Heart left ventricle (tissue), 16 donors: ENCODE data around the gene CACNA2D1. TPM values are rescaled to one million over a fixed set of nuclear protein-coding genes. Genes with fewer than 3 reads are reported as not detected.

ENCODE experiments used
- ATAC-seq, 4 donors: fragments of 200-7000 bp; cut with Tn5 transposase; one replicate each; pipeline ENCODE4 v1.9.1; 2020 to 2022; ENCODE audit warnings: moderate library complexity in 4 of 4, mild to moderate bottlenecking in 3 of 4, moderate number of reproducible peaks in 1 of 4
- DNase-seq, 5 donors: peaks; one replicate each; pipeline ENCODE4 v3.0.0-alpha.2; 2020
- H3K27ac ChIP-seq, 12 donors: fragments of 200-600 bp; sonication (generic) in 4 of 12; one replicate each; pipeline versions ENCODE4 v1.5.0 to v1.8.0; 2016 to 2022; ENCODE audit warnings: mild to moderate bottlenecking in 2 of 12
- H3K27me3 ChIP-seq, 9 donors: fragments of 200-600 bp; sonication (generic) in 2 of 9; one replicate each; pipeline versions ENCODE4 v1.5.1 to v1.8.0; 2016 to 2022; ENCODE audit warnings: mild to moderate bottlenecking in 3 of 9
- H3K36me3 ChIP-seq, 9 donors: fragments of 200-600 bp; sonication (generic) in 2 of 9; one replicate each; pipeline versions ENCODE4 v1.5.0 to v1.8.0; 2018 to 2022; ENCODE audit warnings: mild to moderate bottlenecking in 2 of 9
- H3K4me1 ChIP-seq, 12 donors: fragments of 200-600 bp; sonication (generic) in 4 of 12; one replicate each; pipeline versions ENCODE4 v1.5.0 to v1.8.0; 2016 to 2022; ENCODE audit warnings: mild to moderate bottlenecking in 3 of 12
- H3K4me3 ChIP-seq, 12 donors: fragments of 200-600 bp; sonication (generic) in 4 of 12; one replicate each; pipeline versions ENCODE4 v1.5.0 to v1.8.0; 2017 to 2022; ENCODE audit warnings: mild to moderate bottlenecking in 9 of 12, moderate library complexity in 4 of 12
- H3K9me3 ChIP-seq, 12 donors: fragments of 200-600 bp; sonication (generic) in 4 of 12; one replicate each; pipeline versions ENCODE4 v1.5.0 to v1.8.0; 2016 to 2022; ENCODE audit warnings: mild to moderate bottlenecking in 1 of 12
- CTCF ChIP-seq, 12 donors: fragments of 200-600 bp; sonication (generic) in 4 of 12; IDR thresholded peaks; one replicate each; pipeline versions ENCODE4 v1.5.0 to v1.8.0; 2018 to 2022; ENCODE audit warnings: antibody characterized with exemption in 12 of 12, mild to moderate bottlenecking in 5 of 12
- POLR2A ChIP-seq, 2 donors: fragments of 450-650 bp; IDR thresholded peaks; one replicate each; pipeline ENCODE4 v1.6.1; 2017; ENCODE audit warnings: antibody characterized with exemption in 2 of 2, mild to moderate bottlenecking in 2 of 2, moderate library complexity in 2 of 2
- WGBS, 4 donors: extraction: QIAGEN DNeasy Blood & Tissue Kit in 2 of 4; methylation state at CpG; one replicate each; pipeline versions ENCODE4 v1.1.5 to v1.1.7; 2013 to 2018; 5-methylcytosine and 5-hydroxymethylcytosine counted together
- intact Hi-C, 10 donors: fragments of 100-400 bp; cut with DNase I; formaldehyde crosslinking; loops; one replicate each; pipeline versions ENCODE4 v1.11.1 to v1.14.2; 2022
- polyA plus RNA-seq, 2 donors: library from polyadenylated mRNA; stranded (reverse); fragments of 200-250 nt; gene quantifications; one replicate each; pipeline ENCODE4 v1.2.3, GENCODE V29; 2013
- total RNA-seq, 9 donors: library from RNA; depleted of rRNA in 2 of 9; stranded (reverse); fragments of >200 nt in 2 of 9; fragmentation: NEBNext Ultra II Directional in 3 of 9; extraction: Animal tissue kit (Norgen Biotek cat#: 25700) in 3 of 9; gene quantifications; one replicate each; pipeline versions ENCODE4 v1.1.0 to v1.2.4, GENCODE V29; 2016 to 2023
- donor health status: ischemic (EF 13 %, LVEDD 7.1; RV severe dilation, severe dysfunction).
- donor health status: healthy with polysubstance abuse.
- donor health status: DM: no; HTN: yes; CAD: no.
- donor health status: DM: no; HTN: no; CAD: no.
- donor health status: ischemic (EF 25% LVEDD 6.9; RV normal size, moderate dysfunction).
- donor health status: ischemic (EF 25% LVEDD 5.7; RV mildly dilated, moderate dysfunction).
- donor health status: healthy.
- donor health status: DM: yes; HTN: yes; CAD: no.
- donor health status: ischemic (EF 35%, LVEDD 5.7; RV mildly dilated, moderate dysfunction).
- donor health status: nonischemic (EF 11% LVEDD 7.7; RV severe dilation, severe dysfunction).
- donor health status: DM: yes; HTN: yes; CAD: no.
- donor health status: PGD.
- donor health status: ischemic (EF 29% LVEDD 5.4; RV normal size, mild dysfunction).
- donor health status: nonischemic (EF 23%, LVEDD 6.1; RV moderate dilation, normal function).

Gene CACNA2D1
- total and polyA plus RNA-seq, 11 donors = 13.5 to 122 (median 55.5) TPM

- Histone ChIP-seq H3K4me1 (peaks cover 0 to 44% (median 16%) of the 10 kb centered on the region in 12 donors), H3K27ac (no peak overlapping the region), H3K36me3 (no peaks in the 10 kb centered on the region), H3K27me3 (no peaks in the 10 kb centered on the region), H3K4me3 (no peak overlapping the region), H3K9me3 (no peaks in the 10 kb centered on the region)
- TF ChIP-seq CTCF (IDR thresholded peaks at IDR 0.05) (no peak), POLR2A (IDR thresholded peaks at IDR 0.05) (no peak)
- DNase-seq (no peak), ATAC-seq (peak in 1 of 4 donors; percentile 33)
- 74 to 75% (median 74%) methylated on average over 2 of the region's 2 CpGs for WGBS, 4 donors
- intact Hi-C loops = no loop called here
Observed at GRCh38 chr7:82362129-82362706, 81.4 kb downstream of the CACNA2D1 start.

- no peak for TF ChIP-seq POLR2A (IDR thresholded peaks at IDR 0.05)
- TF ChIP-seq CTCF (IDR thresholded peaks at IDR 0.05) = no peak
- intact Hi-C loops = no loop called here
Observed at GRCh38 chr7:82360591-82361368, 82.8 kb downstream of the CACNA2D1 start.

DNA sequence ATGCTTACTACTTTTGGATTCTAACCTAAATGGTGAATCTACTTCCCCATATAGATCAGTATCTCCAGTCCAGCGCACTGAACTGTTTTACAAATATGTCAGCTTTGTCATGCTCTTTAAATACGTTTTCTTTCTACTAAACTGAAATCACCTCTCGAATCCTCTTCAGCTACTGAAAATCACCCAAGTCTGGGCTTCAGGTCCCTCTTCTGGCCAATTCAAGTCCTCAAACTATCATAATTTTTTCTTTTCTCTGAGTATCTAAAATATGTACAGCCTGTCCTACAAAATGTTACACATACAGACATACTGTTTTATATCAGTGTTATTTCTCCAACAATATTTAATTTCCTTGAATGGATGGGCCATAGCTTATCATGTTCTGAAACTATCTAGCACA is 84.2 kb downstream of the CACNA2D1 start:
- peak in 4 of 12 donors; percentile 15 to 30 (median 27) for TF ChIP-seq CTCF (IDR thresholded peaks at IDR 0.05)
- TF ChIP-seq POLR2A (IDR thresholded peaks at IDR 0.05) = no peak
- Histone ChIP-seq H3K27me3 (no peaks in the 10 kb centered on the region), H3K27ac (peak overlapping the region in 1 of 12 donors; percentile 10), H3K4me1 (peaks cover 0 to 53% (median 17%) of the 10 kb centered on the region in 12 donors), H3K4me3 (no peak overlapping the region), H3K36me3 (no peaks in the 10 kb centered on the region), H3K9me3 (no peaks in the 10 kb centered on the region)
- intact Hi-C loops = loop anchor here in 1 of 10 donors (5.0 to 10.0 kb wide), 2 partner anchors 42 to 125 kb away; no protein-coding TSS in a partner anchor
- DNase-seq = no peak
- ATAC-seq = no peak
- 68 to 83% (median 72%) methylated on average over 3 of the region's 3 CpGs for WGBS, 4 donors

More at GRCh38 chr7:82360591-82361368, 82.8 kb downstream of the CACNA2D1 start:
- no peak overlapping the region for H3K27ac ChIP-seq
- H3K4me3 ChIP-seq = no peak overlapping the region
- H3K36me3 ChIP-seq = no peaks in the 10 kb centered on the region
- peaks cover 0 to 49% (median 16%) of the 10 kb centered on the region in 12 donors for H3K4me1 ChIP-seq
- no peaks in the 10 kb centered on the region for H3K27me3 ChIP-seq
- ATAC-seq (no peak), DNase-seq (no peak)
- 24 to 30% (median 26%) methylated on average over 2 of the region's 2 CpGs for WGBS, 4 donors
- no peaks in the 10 kb centered on the region for H3K9me3 ChIP-seq

DNA sequence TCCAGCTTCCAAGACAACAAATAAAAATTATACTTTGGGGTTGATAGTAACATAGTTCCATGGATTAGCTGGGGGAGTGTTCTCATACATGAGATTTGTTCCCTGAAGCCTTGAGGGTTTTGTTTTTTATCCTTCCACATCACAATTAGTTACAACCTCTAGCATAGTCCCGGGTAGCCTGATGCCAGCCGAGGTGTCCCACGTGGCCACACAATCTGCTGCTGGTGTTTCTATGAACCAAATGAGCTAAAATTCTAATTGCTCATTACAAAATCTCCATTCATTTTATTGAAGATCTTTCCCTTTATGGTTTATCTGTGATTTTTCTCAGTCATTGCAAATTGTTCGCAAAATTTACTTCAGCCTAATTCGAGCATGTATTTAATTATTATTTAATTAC is 84.7 kb downstream of the CACNA2D1 start:
- TF ChIP-seq POLR2A (IDR thresholded peaks at IDR 0.05) (no peak), CTCF (IDR thresholded peaks at IDR 0.05) (no peak)
- WGBS, 4 donors = 85 to 89% (median 87%) methylated on average over 5 of the region's 5 CpGs
- Histone ChIP-seq H3K9me3 (no peaks in the 10 kb centered on the region), H3K27ac (no peak overlapping the region), H3K4me3 (no peak overlapping the region), H3K36me3 (no peaks in the 10 kb centered on the region), H3K27me3 (no peaks in the 10 kb centered on the region), H3K4me1 (peaks cover 0 to 52% (median 16%) of the 10 kb centered on the region in 12 donors)
- DNase-seq (no peak), ATAC-seq (no peak)
- intact Hi-C loops = loop anchor here in 1 of 10 donors (5.0 to 10.0 kb wide), 2 partner anchors 42 to 124 kb away; no protein-coding TSS in a partner anchor
